Vagina (tissue), 2 donors: ENCODE results near the gene SLC40A1. TPM values are rescaled to one million over a fixed set of nuclear protein-coding genes. Genes with fewer than 3 reads are reported as not detected.

Experiments
- DNase-seq, 2 donors: peaks; one replicate each; pipeline ENCODE4 v3.0.0-alpha.2; 2017; ENCODE audit errors: extremely low spot score in 2 of 2
- H3K27ac ChIP-seq: fragments of 200-600 bp; sonication (generic); one replicate; pipeline ENCODE4 v1.5.1; 2019
- H3K27me3 ChIP-seq: fragments of 200-600 bp; sonication (generic); one replicate; pipeline ENCODE4 v1.5.1; 2019
- H3K36me3 ChIP-seq, 2 donors: fragments of 200-600 bp; sonication (generic); one replicate each; pipeline ENCODE4 v1.5.1; 2017 to 2019
- H3K4me1 ChIP-seq: fragments of 200-600 bp; sonication (generic); one replicate; pipeline ENCODE4 v1.5.1; 2019
- H3K4me3 ChIP-seq, 2 donors: fragments of 200-600 bp; sonication (generic); 1 replicate in 1 of 2; 2 replicates in 1 of 2; pipeline ENCODE4 v1.5.1; 2016 to 2019
- H3K9me3 ChIP-seq: fragments of 200-600 bp; sonication (generic); one replicate; pipeline ENCODE4 v1.5.1; 2019
- CTCF ChIP-seq, 3 experiments: fragments of 450-650 bp in 2 of 3; fragments of 200-600 bp in 1 of 3; sonication (generic) in 1 of 3; IDR thresholded peaks; one replicate each; pipeline ENCODE4 v1.5.1; 2017 to 2019; ENCODE audit warnings: antibody characterized with exemption in 3 of 3, mild to moderate bottlenecking in 2 of 3, moderate library complexity in 2 of 3
- POLR2A ChIP-seq, 2 donors: fragments of 450-650 bp; IDR thresholded peaks; one replicate each; pipeline ENCODE4 v1.6.1; 2017; ENCODE audit warnings: antibody characterized with exemption in 2 of 2, mild to moderate bottlenecking in 2 of 2, moderate library complexity in 2 of 2
- POLR2AphosphoS5 ChIP-seq, 2 donors: sonication (generic); formaldehyde crosslinking; IDR thresholded peaks; one replicate each; pipeline ENCODE4 v1.9.0; 2017; ENCODE audit warnings: antibody characterized with exemption in 2 of 2, mild to moderate bottlenecking in 2 of 2, low read depth in 1 of 2; ENCODE audit not compliant: insufficient read depth in 1 of 2
- intact Hi-C: fragments of 100-400 bp; cut with DNase I; formaldehyde crosslinking; loops from one replicate; pipeline ENCODE4 v1.15.1; 2023
- total RNA-seq: library from RNA; depleted of rRNA; stranded (reverse); fragments of >200 nt; gene quantifications from one replicate; pipeline ENCODE4 v1.2.3, GENCODE V29; 2016

The SLC40A1 gene
- total RNA-seq, 1 donor from 2014 or later = 53.3 TPM

GRCh38 chr2:189530965-189531637, 49.5 kb downstream of the SLC40A1 start:
- DNase-seq = no peak
- H3K9me3 ChIP-seq = no peaks in the 10 kb centered on the region
- H3K36me3 ChIP-seq = no peaks in the 10 kb centered on the region
- no peak overlapping the region for H3K4me3 ChIP-seq
- H3K4me1 ChIP-seq = peaks cover 24% of the 10 kb centered on the region
- intact Hi-C loops = no loop called here
- no peak overlapping the region for H3K27ac ChIP-seq
- no peaks in the 10 kb centered on the region for H3K27me3 ChIP-seq
- TF ChIP-seq POLR2AphosphoS5 (IDR thresholded peaks at IDR 0.05; ENCODE audit: insufficient read depth in 1 of 2, low read depth in 1 of 2) (no peak), POLR2A (IDR thresholded peaks at IDR 0.05) (no peak), CTCF (IDR thresholded peaks at IDR 0.05) (no peak)

GRCh38 chr2:189528617-189529016, 52.0 kb downstream of the SLC40A1 start:
- no peak for TF ChIP-seq CTCF (IDR thresholded peaks at IDR 0.05)
- TF ChIP-seq POLR2AphosphoS5 (IDR thresholded peaks at IDR 0.05; ENCODE audit: insufficient read depth in 1 of 2, low read depth in 1 of 2) = no peak
- TF ChIP-seq POLR2A (IDR thresholded peaks at IDR 0.05) = no peak
- H3K27ac ChIP-seq = no peak overlapping the region
- intact Hi-C loops = no loop called here
- H3K9me3 ChIP-seq = no peaks in the 10 kb centered on the region
- no peaks in the 10 kb centered on the region for H3K27me3 ChIP-seq
- H3K4me1 ChIP-seq = peaks cover 15% of the 10 kb centered on the region
- no peaks in the 10 kb centered on the region for H3K36me3 ChIP-seq
- no peak for DNase-seq
- no peak overlapping the region for H3K4me3 ChIP-seq

GRCh38 chr2:189527812-189528592, 52.6 kb downstream of the SLC40A1 start:
- intact Hi-C loops = no loop called here
- Histone ChIP-seq H3K27me3 (no peaks in the 10 kb centered on the region), H3K4me1 (peaks cover 15% of the 10 kb centered on the region), H3K36me3 (no peaks in the 10 kb centered on the region), H3K4me3 (no peak overlapping the region), H3K27ac (peak overlapping the region; percentile 62), H3K9me3 (no peaks in the 10 kb centered on the region)
- TF ChIP-seq POLR2A (IDR thresholded peaks at IDR 0.05) (no peak), POLR2AphosphoS5 (IDR thresholded peaks at IDR 0.05; ENCODE audit: insufficient read depth in 1 of 2, low read depth in 1 of 2) (no peak), CTCF (IDR thresholded peaks at IDR 0.05) (no peak)
- no peak for DNase-seq

- Histone ChIP-seq H3K36me3 (no peaks in the 10 kb centered on the region), H3K27ac (peak overlapping the region; percentile 62), H3K4me3 (peak overlapping the region in 1 of 2 donors; percentile 1), H3K9me3 (no peaks in the 10 kb centered on the region), H3K4me1 (peaks cover 15% of the 10 kb centered on the region), H3K27me3 (no peaks in the 10 kb centered on the region)
- DNase-seq = no peak
- intact Hi-C loops = no loop called here
- no peak for TF ChIP-seq CTCF (IDR thresholded peaks at IDR 0.05)
- no peak for TF ChIP-seq POLR2AphosphoS5 (IDR thresholded peaks at IDR 0.05; ENCODE audit: insufficient read depth in 1 of 2, low read depth in 1 of 2)
- no peak for TF ChIP-seq POLR2A (IDR thresholded peaks at IDR 0.05)
These were observed 53.4 kb downstream of the SLC40A1 start for GRCh38 chr2:189527041-189527750.
